Endothelial cell of umbilical vein (primary cell): ENCODE data around the gene RPRD1A. TPM values are rescaled to one million over a fixed set of nuclear protein-coding genes. Genes with fewer than 3 reads are reported as not detected.
"Not testable (repeated sequence)": the region's sequence is repeated elsewhere in the genome, so short reads cannot be mapped to it uniquely, and the experiment has no call there.

Experiments
- BruUV-seq: library from RNA; stranded (reverse); fragments of 400-500 nt; replicated peaks from 2 replicates; lab custom pipeline; 2021; lab: Mats Ljungman, UMichigan
- CTCF ChIA-PET: fragments of 300-600, 350-600 bp; sonication (Branson Sonifier 250); formaldehyde crosslinking; loops from one replicate; lab custom pipeline; 2021; ENCODE audit warnings: antibody characterized with exemption, inconsistent platforms; lab: Charles Lee
- POLR2A ChIA-PET: fragments of 300-600, 350-600 bp; sonication (Branson Sonifier 250); formaldehyde crosslinking; loops from one replicate; lab custom pipeline; 2021; ENCODE audit warnings: antibody characterized with exemption, inconsistent platforms; lab: Charles Lee
- DNase-seq: peaks from one replicate; pipeline ENCODE4 v3.0.0-alpha.2; 2011; ENCODE audit warnings: low read depth, low spot score
- FAIRE-seq: peaks from 2 replicates; lab custom pipeline; 2011; peaks lifted over from hg19 to GRCh38; lab: Jason Lieb, UNC
- H2AFZ ChIP-seq: 2 replicates; pipeline ENCODE4 v1.6.0; 2012; ENCODE audit warnings: low read depth, low read length, control low read depth, inconsistent platforms
- H3K27ac ChIP-seq: 2 replicates; pipeline ENCODE4 v1.5.1; 2011; ENCODE audit warnings: low read depth, mild to moderate bottlenecking, control low read depth, low read length, moderate library complexity; ENCODE audit not compliant: insufficient read depth
- H3K27me3 ChIP-seq, 2 experiments: 2 replicates each; pipeline versions ENCODE4 v1.6.0 to v1.6.1; 2011; ENCODE audit warnings: low read length in 2 of 2, mixed read lengths in 1 of 2; ENCODE audit not compliant: control insufficient read depth in 2 of 2, insufficient read depth in 2 of 2
- H3K36me3 ChIP-seq, 2 experiments: 2 replicates in 1 of 2; 3 replicates in 1 of 2; pipeline ENCODE4 v1.5.1; 2011; ENCODE audit warnings: low read length in 2 of 2, mild to moderate bottlenecking in 1 of 2, moderate library complexity in 1 of 2; ENCODE audit not compliant: control insufficient read depth in 2 of 2, insufficient read depth in 2 of 2; ENCODE audit errors: extremely low read depth in 1 of 2
- H3K4me1 ChIP-seq: 3 replicates; pipeline ENCODE4 v1.5.1; 2011; ENCODE audit warnings: mild to moderate bottlenecking, low read length; ENCODE audit not compliant: control insufficient read depth, insufficient read depth; ENCODE audit errors: extremely low read depth
- H3K4me2 ChIP-seq: 2 replicates; pipeline ENCODE4 v1.6.1; 2011; ENCODE audit warnings: low read length, control low read depth, mixed read lengths; ENCODE audit not compliant: insufficient read depth
- H3K4me3 ChIP-seq, 3 experiments: fragments of 200-600 bp in 1 of 3; sonication (generic), shearing (Covaris generic) in 1 of 3; replicated peaks in 1 of 3; 2 replicates each; pipeline ENCODE4 v1.5.1; 2011 to 2016; ENCODE audit warnings: control low read depth in 3 of 3, low read length in 3 of 3, mild to moderate bottlenecking in 2 of 3, inconsistent platforms in 1 of 3, low read depth in 1 of 3, moderate library complexity in 1 of 3; ENCODE audit not compliant: insufficient read depth in 1 of 3
- H3K79me2 ChIP-seq: 2 replicates; pipeline ENCODE4 v1.6.0; 2012; ENCODE audit warnings: low read length, inconsistent platforms; ENCODE audit not compliant: control insufficient read depth, insufficient read depth
- H3K9ac ChIP-seq: replicated peaks from 2 replicates; pipeline ENCODE3; 2011; ENCODE audit warnings: low read length, control low read depth; ENCODE audit not compliant: insufficient read depth; ENCODE audit errors: extremely low read depth
- H3K9me1 ChIP-seq: replicated peaks from 3 replicates; pipeline ENCODE4 v1.6.0; 2011; ENCODE audit warnings: mild to moderate bottlenecking, low read length; ENCODE audit not compliant: control insufficient read depth, insufficient read depth; ENCODE audit errors: extremely low read depth
- H3K9me3 ChIP-seq: replicated peaks from 2 replicates; pipeline ENCODE4 v1.5.1; 2012; ENCODE audit warnings: low read length, inconsistent platforms; ENCODE audit not compliant: control insufficient read depth, insufficient read depth
- H4K20me1 ChIP-seq: replicated peaks from 2 replicates; pipeline ENCODE3; 2011; ENCODE audit warnings: mild to moderate bottlenecking, low read length; ENCODE audit not compliant: control insufficient read depth, insufficient read depth; ENCODE audit errors: extremely low read depth
- EZH2 ChIP-seq: IDR thresholded peaks from 2 replicates; pipeline ENCODE4 v1.6.1; 2012; ENCODE audit warnings: borderline replicate concordance, low read depth, mild to moderate bottlenecking, moderate library complexity, low read length, inconsistent platforms; ENCODE audit not compliant: severe bottlenecking
- FOS ChIP-seq: IDR thresholded peaks from 2 replicates; pipeline ENCODE4 v1.6.1; 2011; ENCODE audit warnings: mild to moderate bottlenecking, low read length, moderate library complexity, borderline replicate concordance; ENCODE audit not compliant: insufficient read depth
- GATA2 ChIP-seq: IDR thresholded peaks from 2 replicates; pipeline ENCODE4 v1.7.0; 2011; ENCODE audit warnings: low read depth, mild to moderate bottlenecking, moderate library complexity, mixed read lengths, low read length; ENCODE audit not compliant: insufficient read length, insufficient read depth
- JUN ChIP-seq: IDR thresholded peaks from 2 replicates; pipeline ENCODE4 v1.6.1; 2011; ENCODE audit warnings: borderline replicate concordance, low read depth; ENCODE audit not compliant: insufficient read length, insufficient read depth
- MYC ChIP-seq: IDR thresholded peaks from one replicate; pipeline ENCODE4 v1.6.1; 2011; ENCODE audit warnings: mild to moderate bottlenecking, low read depth, low read length
- POLR2A ChIP-seq: IDR thresholded peaks from 2 replicates; pipeline ENCODE4 v1.6.1; 2012; ENCODE audit warnings: low read depth, mild to moderate bottlenecking, control low read depth, low read length
- POLR2AphosphoS5 ChIP-seq: IDR thresholded peaks from 2 replicates; pipeline ENCODE4 v1.6.1; 2012; ENCODE audit warnings: low read depth, mild to moderate bottlenecking, control low read depth, low read length, moderate library complexity; ENCODE audit not compliant: insufficient read depth
- dilution Hi-C: fragments of 300-500 bp; cut with MboI; formaldehyde crosslinking; loops from one replicate; pipeline ENCODE4 v1.15.0; 2019; ENCODE audit warnings: low sequenced_read_pairs; ENCODE audit not compliant: extremely low pct_ligation_motif_present
- intact Hi-C: fragments of 100-400 bp; cut with micrococcal nuclease; formaldehyde crosslinking; loops from one replicate; pipeline ENCODE4 v1.10.0; 2022
- polyA plus RNA-seq, 4 experiments: library from polyadenylated mRNA; depleted of rRNA in 3 of 4; stranded (reverse) in 3 of 4; unstranded in 1 of 4; fragments of >200 nt; gene quantifications; 2 replicates each; pipeline versions ENCODE4 v1.2.1 to v1.2.3, GENCODE V29; 2011 to 2012; ENCODE audit warnings: missing spikeins in 1 of 4
- total RNA-seq: library from RNA; stranded (reverse); gene quantifications from 2 replicates; pipeline ENCODE4 v1.2.3, GENCODE V29; 2021
- TF ChIP-seq, protein P1 (sequence below), 2 donors: IDR thresholded peaks; 1 replicate in 1 of 2; 2 replicates in 1 of 2; pipeline ENCODE4 v1.5.1; 2011; ENCODE audit warnings: low read length in 2 of 2, mild to moderate bottlenecking in 2 of 2, moderate library complexity in 2 of 2, control low read depth in 1 of 2, inconsistent platforms in 1 of 2, low read depth in 1 of 2; ENCODE audit not compliant: insufficient read depth in 1 of 2; ENCODE audit errors: extremely low read depth in 1 of 2
- TF ChIP-seq, protein P2 (sequence below): IDR thresholded peaks from 2 replicates; pipeline ENCODE4 v1.6.1; 2011; ENCODE audit not compliant: insufficient read depth, insufficient read length

RPRD1A gene
- total and polyA plus RNA-seq, 2 donors (not counting 3 experiments of a cell fraction or from before 2014, with no cell fraction given) = 13.5 to 50.7 TPM

DNA sequence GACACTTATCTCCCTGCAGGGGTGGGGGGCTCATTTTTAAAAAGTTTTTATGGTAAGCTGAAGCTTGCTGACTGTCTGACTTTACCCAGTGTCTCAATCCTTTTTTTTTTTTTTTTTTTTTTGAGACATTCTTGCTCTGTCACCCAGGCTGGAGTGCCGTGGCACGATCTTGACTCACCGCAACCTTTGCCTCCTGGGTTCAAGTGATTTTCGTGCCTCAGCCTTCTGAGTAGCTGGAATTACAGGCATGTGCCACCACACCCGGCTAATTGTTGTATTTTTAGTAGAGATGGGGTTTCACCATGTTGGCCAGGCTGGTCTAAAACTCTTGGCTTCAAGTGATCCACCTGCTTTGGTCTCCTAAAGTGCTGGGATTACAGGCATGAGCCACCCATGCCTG is 24.8 kb upstream of the RPRD1A start:
- H3K36me3 ChIP-seq, DNase-seq, H4K20me1 ChIP-seq, dilution Hi-C loops, H3K79me2 ChIP-seq, H3K9ac ChIP-seq, BruUV-seq, H3K4me3 ChIP-seq, H3K4me2 ChIP-seq, FAIRE-seq, H3K27me3 ChIP-seq, POLR2A ChIA-PET, H3K9me1 ChIP-seq, H3K9me3 ChIP-seq, H2AFZ ChIP-seq, H3K27ac ChIP-seq, H3K4me1 ChIP-seq: not testable (repeated sequence)
- intact Hi-C loops = loop anchor here (10.0 kb wide), 1 partner anchor 707 kb away; no protein-coding TSS in a partner anchor
- CTCF ChIA-PET = interaction anchor here (0.7 to 4.9 kb wide), 7 partner anchors 13 to 481 kb away, joined by 3 to 77 read pairs (median 3); no protein-coding TSS in a partner anchor

DNA sequence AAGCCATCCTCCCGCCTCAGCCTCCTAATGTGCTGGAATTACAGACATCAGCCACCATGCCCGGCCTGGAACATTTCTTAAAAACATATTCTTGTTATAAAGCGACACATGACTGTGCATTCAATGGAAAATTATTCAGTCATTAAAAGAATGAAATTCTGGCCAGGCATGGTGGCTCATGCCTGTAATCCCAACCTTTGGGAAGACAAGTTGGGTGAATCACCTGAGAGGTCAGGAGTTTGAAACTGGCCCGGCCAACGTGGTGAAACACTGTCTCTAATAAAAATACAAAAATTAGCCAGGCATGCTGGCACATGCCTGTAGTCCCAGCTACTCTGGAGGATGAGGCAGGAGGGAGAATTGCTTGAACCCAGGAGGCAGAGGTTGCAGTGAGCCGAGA is 21.6 kb upstream of the RPRD1A start:
- no peaks in the 10 kb centered on the region for H3K9me3 ChIP-seq
- POLR2A ChIA-PET = no interaction called here
- TF ChIP-seq, protein P1, sequence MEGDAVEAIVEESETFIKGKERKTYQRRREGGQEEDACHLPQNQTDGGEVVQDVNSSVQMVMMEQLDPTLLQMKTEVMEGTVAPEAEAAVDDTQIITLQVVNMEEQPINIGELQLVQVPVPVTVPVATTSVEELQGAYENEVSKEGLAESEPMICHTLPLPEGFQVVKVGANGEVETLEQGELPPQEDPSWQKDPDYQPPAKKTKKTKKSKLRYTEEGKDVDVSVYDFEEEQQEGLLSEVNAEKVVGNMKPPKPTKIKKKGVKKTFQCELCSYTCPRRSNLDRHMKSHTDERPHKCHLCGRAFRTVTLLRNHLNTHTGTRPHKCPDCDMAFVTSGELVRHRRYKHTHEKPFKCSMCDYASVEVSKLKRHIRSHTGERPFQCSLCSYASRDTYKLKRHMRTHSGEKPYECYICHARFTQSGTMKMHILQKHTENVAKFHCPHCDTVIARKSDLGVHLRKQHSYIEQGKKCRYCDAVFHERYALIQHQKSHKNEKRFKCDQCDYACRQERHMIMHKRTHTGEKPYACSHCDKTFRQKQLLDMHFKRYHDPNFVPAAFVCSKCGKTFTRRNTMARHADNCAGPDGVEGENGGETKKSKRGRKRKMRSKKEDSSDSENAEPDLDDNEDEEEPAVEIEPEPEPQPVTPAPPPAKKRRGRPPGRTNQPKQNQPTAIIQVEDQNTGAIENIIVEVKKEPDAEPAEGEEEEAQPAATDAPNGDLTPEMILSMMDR (IDR thresholded peaks at IDR 0.05; ENCODE audit: extremely low read depth in 1 of 2, insufficient read depth in 1 of 2, low read depth in 1 of 2, low read length in 2 of 2) = no peak
- TF ChIP-seq, protein P2, sequence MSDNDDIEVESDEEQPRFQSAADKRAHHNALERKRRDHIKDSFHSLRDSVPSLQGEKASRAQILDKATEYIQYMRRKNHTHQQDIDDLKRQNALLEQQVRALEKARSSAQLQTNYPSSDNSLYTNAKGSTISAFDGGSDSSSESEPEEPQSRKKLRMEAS = no peak
- TF ChIP-seq JUN (no peak), FOS (no peak), POLR2AphosphoS5 (no peak), POLR2A (no peak), GATA2 (no peak), MYC (no peak), EZH2 (no peak)
- no peaks in the 10 kb centered on the region for H3K9me1 ChIP-seq
- no peaks in the 10 kb centered on the region for H4K20me1 ChIP-seq
- no peak overlapping the region for H3K27ac ChIP-seq
- H3K9ac ChIP-seq = no peak overlapping the region
- no peaks in the 10 kb centered on the region for H3K79me2 ChIP-seq
- no peak overlapping the region for H3K4me2 ChIP-seq
- CTCF ChIA-PET = interaction anchor here (0.6 to 1.8 kb wide), 4 partner anchors 9 to 195 kb away, joined by 3 to 8 read pairs (median 5); no protein-coding TSS in a partner anchor
- no peak overlapping the region for H3K4me3 ChIP-seq
- FAIRE-seq (no peak), DNase-seq (no peak)
- H3K4me1 ChIP-seq = no peaks in the 10 kb centered on the region
- H3K27me3 ChIP-seq = peaks cover 2% of the 10 kb centered on the region in 2 experiments
- H2AFZ ChIP-seq = no peak overlapping the region
- dilution Hi-C loops = no loop called here
- intact Hi-C loops = no loop called here
- no TSS peak for BruUV-seq
- H3K36me3 ChIP-seq = no peaks in the 10 kb centered on the region
